Left ventricle myocardium inferior (tissue), 1 donor: Measurements from ENCODE around the gene SLC44A5. TPM values are rescaled to one million over a fixed set of nuclear protein-coding genes. Genes with fewer than 3 reads are reported as not detected.

Experiments used
- DNase-seq: peaks from one replicate; pipeline ENCODE4 v3.0.0-alpha.2; 2020
- H3K27ac ChIP-seq: fragments of 200-600 bp; replicated peaks from 2 replicates; pipeline ENCODE4 v1.8.0; 2021
- H3K27me3 ChIP-seq: fragments of 200-600 bp; 2 replicates; pipeline ENCODE4 v1.8.0; 2021; ENCODE audit warnings: low read depth
- H3K36me3 ChIP-seq: fragments of 200-600 bp; 2 replicates; pipeline ENCODE4 v1.8.0; 2021
- H3K4me1 ChIP-seq: fragments of 200-600 bp; 2 replicates; pipeline ENCODE4 v1.8.0; 2021
- H3K4me3 ChIP-seq: fragments of 200-600 bp; 2 replicates; pipeline ENCODE4 v1.8.0; 2021; ENCODE audit warnings: mild to moderate bottlenecking, moderate library complexity
- H3K9me3 ChIP-seq: fragments of 200-600 bp; replicated peaks from 2 replicates; pipeline ENCODE4 v1.8.0; 2021
- intact Hi-C: fragments of 100-400 bp; cut with micrococcal nuclease; formaldehyde crosslinking; loops from one replicate; pipeline ENCODE4 v1.11.0; 2022
- total RNA-seq: library from RNA; stranded (reverse); fragmentation: NEBNext Ultra II Directional; extraction: Animal tissue kit (Norgen Biotek cat#: 25700); gene quantifications from one replicate; pipeline ENCODE4 v1.2.1, GENCODE V29; 2021
- TF ChIP-seq, protein P1 (sequence below): fragments of 200-600 bp; IDR thresholded peaks from 2 replicates; pipeline ENCODE4 v1.8.0; 2021; ENCODE audit warnings: antibody characterized with exemption, mild to moderate bottlenecking, borderline replicate concordance
- donor health status: DM: no; HTN: yes; CAD: no; lungs with severe emphysema.

Gene SLC44A5
- total RNA-seq, 1 donor from 2014 or later = 0.58 TPM

DNA sequence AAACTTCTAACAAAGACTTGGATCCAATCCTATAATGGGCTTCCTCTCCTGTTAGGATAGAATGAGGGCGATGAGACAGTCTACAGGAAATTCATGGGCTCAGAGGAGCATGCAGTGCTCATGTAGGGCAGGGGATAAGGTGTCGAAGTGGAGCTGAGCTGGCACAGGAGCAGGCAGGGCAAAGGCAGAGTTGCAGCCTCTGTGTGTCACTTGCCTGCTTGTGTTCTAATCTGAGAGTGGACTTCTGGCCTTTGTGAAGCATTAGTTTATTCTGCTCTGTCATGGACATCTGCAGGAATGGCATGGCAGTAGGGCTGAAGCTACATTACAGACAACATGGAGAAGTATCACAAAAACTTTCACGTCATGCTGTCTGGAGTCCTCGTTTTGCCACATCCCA is 444.1 kb downstream of the SLC44A5 start:
- peaks cover 4% of the 10 kb centered on the region for H3K27me3 ChIP-seq
- peaks cover 3% of the 10 kb centered on the region for H3K9me3 ChIP-seq

DNA sequence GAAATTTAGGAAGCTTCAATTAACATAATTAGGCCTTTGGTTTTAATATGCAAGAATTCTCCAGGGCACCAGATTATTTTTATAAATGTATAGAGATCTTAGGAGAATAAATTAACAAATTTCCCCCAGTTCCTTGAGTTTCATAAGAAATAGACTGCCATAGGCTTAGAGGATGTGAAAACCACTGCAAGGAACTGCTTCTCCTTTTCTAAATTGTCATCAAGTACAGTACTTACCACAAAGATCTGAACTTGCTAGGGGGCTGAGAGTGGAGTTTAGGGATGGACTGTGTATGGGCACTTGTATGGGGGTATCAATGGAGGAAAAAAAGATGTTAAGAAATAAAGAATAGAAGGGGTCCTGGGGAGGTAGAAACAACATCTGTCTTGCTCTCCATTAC is 445.6 kb downstream of the SLC44A5 start:
- TF ChIP-seq, protein P1, sequence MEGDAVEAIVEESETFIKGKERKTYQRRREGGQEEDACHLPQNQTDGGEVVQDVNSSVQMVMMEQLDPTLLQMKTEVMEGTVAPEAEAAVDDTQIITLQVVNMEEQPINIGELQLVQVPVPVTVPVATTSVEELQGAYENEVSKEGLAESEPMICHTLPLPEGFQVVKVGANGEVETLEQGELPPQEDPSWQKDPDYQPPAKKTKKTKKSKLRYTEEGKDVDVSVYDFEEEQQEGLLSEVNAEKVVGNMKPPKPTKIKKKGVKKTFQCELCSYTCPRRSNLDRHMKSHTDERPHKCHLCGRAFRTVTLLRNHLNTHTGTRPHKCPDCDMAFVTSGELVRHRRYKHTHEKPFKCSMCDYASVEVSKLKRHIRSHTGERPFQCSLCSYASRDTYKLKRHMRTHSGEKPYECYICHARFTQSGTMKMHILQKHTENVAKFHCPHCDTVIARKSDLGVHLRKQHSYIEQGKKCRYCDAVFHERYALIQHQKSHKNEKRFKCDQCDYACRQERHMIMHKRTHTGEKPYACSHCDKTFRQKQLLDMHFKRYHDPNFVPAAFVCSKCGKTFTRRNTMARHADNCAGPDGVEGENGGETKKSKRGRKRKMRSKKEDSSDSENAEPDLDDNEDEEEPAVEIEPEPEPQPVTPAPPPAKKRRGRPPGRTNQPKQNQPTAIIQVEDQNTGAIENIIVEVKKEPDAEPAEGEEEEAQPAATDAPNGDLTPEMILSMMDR = no peak
- Histone ChIP-seq H3K4me1 (no peaks in the 10 kb centered on the region), H3K27ac (no peak overlapping the region), H3K4me3 (no peak overlapping the region), H3K9me3 (peaks cover 3% of the 10 kb centered on the region), H3K27me3 (peaks cover 4% of the 10 kb centered on the region), H3K36me3 (no peaks in the 10 kb centered on the region)
- intact Hi-C loops = no loop called here
- no peak for DNase-seq

More for the DNA sequence above, 444.1 kb downstream of the SLC44A5 start:
- no peak for DNase-seq
- H3K27ac ChIP-seq = no peak overlapping the region
- H3K4me3 ChIP-seq = no peak overlapping the region
- TF ChIP-seq, protein P1 = no peak
- no peaks in the 10 kb centered on the region for H3K4me1 ChIP-seq
- intact Hi-C loops = no loop called here
- H3K36me3 ChIP-seq = no peaks in the 10 kb centered on the region

DNA sequence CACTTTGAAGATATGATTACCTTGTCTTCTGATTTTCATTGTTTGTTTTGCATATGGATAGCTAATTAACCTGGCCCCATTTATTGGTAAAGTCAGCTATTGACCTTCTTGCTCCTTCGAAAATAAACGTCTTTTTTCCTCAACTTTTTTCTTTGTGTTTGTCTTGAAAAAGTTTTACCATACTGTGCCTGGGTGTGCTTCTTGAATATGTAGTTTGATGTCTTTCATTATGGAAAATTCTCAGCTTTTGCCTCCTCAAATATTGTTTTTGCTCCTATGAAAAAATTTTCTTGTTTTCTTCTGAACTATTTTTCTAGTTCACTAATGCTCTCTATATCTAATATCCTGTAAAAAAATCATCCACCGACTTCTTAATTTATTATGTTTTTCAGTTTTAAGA is 451.8 kb downstream of the SLC44A5 start:
- no peaks in the 10 kb centered on the region for H3K36me3 ChIP-seq
- no peak for DNase-seq
- no peak overlapping the region for H3K4me3 ChIP-seq
- intact Hi-C loops = no loop called here
- H3K4me1 ChIP-seq = no peaks in the 10 kb centered on the region
- H3K9me3 ChIP-seq = peaks cover 3% of the 10 kb centered on the region
- H3K27me3 ChIP-seq = no peaks in the 10 kb centered on the region
- TF ChIP-seq, protein P1 = no peak
- H3K27ac ChIP-seq = no peak overlapping the region

Other genes starting within 250 kb of the SLC44A5 start
- 358 TPM for gene ACADM, start 113.6 kb upstream of the SLC44A5 start, total RNA-seq
- 64.4 TPM for gene RABGGTB, start 175.1 kb upstream of the SLC44A5 start, total RNA-seq
- gene MSH4, start 185.8 kb upstream of the SLC44A5 start, total RNA-seq = 0.25 TPM